HG03039 (cell line): ENCODE results near the gene NKG7.
"Not testable (repeated sequence)": the region's sequence is repeated elsewhere in the genome, so short reads cannot be mapped to it uniquely, and the experiment has no call there.

Experiments
- ATAC-seq: cut with Tn5 transposase; IDR thresholded peaks from one replicate; pipeline ENCODE4 v1.9.1; 2021; ENCODE audit warnings: mild to moderate bottlenecking, moderate library complexity; ENCODE audit not compliant: unreplicated experiment

The NKG7 gene, protein sequence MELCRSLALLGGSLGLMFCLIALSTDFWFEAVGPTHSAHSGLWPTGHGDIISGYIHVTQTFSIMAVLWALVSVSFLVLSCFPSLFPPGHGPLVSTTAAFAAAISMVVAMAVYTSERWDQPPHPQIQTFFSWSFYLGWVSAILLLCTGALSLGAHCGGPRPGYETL

DNA sequence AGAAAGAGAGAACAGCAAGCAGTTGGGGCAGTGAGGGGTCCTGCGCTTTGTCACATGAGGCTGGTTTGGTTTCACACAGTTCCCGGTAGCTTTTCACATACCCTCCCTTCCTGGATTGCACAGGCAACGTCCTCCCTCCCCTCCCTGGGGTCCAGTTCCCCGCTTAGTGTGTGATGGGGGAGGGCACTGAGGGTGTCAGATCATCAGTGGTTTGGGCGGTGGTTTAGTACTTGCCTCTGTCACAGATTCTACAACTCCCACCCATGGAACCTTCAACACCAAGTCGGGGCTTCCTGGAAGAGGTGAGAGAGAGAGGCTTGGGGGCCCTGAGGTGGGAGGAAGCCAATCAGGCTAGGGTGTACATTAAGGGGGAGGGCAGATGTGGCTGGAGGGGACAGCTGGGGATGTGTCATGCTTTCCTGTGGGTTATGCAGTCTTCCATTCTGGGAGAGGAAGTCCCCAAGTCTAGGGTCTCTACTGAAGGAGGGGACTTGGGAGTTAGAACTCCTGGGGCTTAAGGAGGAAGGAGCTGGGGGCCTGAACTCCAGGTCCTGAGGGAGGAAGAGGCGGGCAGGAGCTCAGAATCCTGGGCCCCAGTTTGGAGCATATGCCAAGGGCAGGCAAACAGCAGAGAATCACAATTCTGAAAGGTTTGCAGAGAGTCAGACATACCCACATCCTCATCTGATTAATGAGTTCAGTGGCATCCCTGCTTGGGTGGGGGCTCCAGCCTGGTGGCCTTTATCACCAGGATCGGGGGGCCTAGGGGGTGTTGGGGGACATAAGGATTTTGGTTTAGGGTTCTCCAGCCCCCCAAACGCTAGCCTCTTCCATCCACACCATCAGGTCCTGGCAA is at the start of gene NKG7:
Gene NKG7, minus strand, starts transcription at position 6 of the 856 bp plus-strand sequence. CDS start 119 bp downstream, outside the sequence.
- ATAC-seq, result no peak

DNA sequence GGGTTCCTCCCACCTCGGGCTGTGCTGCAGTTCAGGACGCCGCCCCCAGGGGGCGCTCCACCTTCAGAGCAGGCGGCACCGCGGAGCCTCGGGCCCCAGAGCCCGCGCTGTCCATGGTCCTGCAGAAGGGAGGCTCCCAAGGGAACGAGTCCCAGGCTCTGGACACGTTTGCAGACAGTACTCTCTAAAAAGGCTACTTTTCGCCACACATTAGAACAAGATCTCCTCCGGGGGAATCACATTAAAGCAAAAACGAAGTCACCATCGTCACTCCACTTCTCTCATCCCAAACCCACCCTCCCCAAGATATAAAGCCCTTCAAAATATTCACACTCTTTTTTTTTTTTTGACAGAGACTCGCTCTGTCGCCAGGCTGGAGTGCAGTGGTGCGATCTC is 49.6 kb upstream of the NKG7 start:
- ATAC-seq, result no peak

DNA sequence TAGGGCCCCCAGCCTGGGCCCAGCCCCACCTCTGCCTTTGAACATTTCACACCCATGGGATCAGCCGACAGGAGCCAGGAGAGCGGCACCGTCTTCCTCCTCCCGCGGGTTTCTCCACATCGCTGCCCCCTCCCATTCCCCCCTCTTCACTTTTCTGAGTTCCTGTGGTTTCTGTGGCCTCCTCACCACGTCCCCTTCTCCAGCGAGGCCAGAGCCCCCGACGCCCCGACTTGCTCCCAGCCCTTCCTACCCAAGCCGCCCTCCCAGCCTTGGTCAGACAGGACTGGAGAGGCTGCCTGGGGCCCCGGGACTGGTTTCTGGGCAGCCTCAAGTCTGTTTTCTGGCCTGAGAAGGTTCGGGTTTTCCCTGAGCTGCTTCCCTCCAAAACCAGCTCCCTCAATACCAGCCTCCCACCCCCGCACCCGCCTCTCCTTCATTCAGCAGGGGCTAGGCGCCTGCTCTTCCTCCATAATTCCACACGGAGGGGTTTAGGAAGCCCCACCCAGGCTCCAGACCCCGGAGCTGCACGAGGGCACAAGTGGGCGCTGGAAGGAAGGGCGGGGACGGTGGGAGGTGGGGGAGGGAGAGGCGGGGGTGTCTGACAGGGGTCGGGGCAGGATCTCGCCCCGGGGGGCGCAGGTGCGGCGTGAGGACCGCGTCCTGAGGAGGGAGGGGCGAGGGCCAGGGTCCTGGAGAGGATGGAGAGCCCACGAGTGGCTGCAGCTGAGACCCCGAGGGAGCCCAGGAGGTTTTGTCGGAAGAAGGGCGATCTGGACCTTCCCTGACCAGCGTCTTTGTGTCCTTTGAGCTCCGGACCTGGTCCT is 49.0 kb upstream of the NKG7 start:
- no peak for ATAC-seq

DNA sequence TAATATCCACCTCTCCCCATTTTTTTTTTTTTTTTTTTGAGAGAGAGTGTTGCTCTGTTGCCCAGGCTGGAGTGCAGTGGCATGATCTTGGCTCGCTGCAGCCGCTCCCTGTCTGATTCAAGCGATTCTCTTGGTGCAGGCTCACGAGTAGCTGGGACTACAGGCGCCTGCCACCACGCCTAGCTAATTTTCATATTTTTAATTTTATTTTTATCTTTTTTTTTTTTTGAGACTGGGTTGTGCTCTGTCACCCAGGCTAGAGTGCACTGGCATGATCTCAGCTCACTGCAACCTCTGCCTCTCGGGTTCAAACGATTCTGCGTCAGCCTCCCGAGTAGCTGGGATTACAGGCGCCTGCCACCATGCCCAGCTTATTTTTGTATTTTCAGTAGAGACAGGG is 48.1 kb upstream of the NKG7 start:
- ATAC-seq, result not testable (repeated sequence)

DNA sequence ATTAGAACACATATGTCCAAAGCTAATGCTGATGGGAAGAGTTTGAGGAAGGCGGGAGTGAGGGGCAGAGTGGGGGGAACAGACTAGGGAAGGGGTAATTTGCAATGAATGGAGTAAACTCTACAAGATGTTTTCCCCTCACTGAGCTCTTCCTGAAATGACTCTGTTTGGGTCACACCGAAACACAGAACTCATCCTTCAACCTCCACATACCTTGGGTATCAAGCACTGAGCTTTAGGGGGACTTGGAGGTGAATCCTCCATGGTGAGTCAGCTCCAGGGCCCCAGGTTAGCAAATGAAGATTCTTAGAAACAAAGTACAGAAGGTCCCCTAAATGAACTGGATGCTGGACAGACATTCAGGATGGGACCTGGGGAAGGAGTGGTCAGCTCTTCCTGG is 46.3 kb upstream of the NKG7 start:
- ATAC-seq, result no peak

DNA sequence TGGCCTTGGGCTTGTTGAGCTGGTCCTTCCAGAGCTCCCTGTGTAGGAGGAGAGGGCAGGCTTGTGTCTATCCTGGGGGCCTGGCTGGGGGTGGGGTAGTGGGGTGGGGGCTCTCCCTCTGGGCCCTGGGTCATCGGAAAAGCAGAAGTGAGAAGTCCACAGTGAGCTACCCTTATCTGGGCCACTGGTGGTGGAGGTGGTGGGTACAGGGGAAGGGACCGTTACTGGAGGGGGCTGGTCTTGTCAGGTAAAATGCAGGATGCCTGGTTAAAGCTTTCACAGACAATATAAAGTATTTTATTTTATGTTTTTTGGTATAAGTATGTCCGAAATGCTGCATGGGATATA is 45.3 kb upstream of the NKG7 start:
- ATAC-seq, result peak; percentile 15

DNA sequence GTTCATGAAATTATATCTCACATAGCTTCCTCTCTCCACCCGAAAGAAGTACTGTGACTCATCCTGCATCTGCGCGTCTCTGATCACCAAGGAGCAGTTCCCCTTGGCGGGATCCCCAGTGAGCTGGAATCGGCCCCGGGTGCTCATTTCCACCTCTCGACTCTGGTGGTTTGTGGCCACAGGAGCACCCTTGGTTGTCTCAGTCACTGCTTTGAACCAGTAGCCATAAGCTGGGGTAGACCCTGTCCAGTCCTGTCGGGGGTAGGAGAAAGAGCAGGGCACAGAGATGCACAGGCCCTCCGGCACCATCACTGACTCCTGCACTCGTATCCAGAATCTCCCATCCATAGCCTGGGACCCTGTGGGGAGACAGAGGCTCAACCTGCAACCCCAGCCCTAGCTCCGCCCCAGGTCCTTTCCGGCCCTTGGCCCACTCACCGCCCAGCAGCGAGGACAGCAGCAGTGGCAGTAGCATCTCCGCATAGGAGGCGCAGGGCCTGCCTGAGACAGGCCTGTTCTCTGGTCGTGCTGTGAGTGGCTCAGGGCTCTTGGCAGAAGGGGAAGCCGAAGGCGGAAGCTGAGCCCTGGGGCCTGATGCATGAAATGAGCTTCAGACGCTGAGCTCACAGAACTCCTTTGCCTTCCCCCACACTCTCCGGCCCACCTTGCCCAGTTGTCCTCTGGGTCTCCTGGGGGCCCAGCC is 44.8 kb upstream of the NKG7 start, which contains the start of gene SIGLEC10:
Gene SIGLEC10, minus strand, starts transcription at position 536 of the 703 bp plus-strand sequence. Its CDS starts 61 bp downstream, at position 475.
- peak; percentile 39 for ATAC-seq

DNA sequence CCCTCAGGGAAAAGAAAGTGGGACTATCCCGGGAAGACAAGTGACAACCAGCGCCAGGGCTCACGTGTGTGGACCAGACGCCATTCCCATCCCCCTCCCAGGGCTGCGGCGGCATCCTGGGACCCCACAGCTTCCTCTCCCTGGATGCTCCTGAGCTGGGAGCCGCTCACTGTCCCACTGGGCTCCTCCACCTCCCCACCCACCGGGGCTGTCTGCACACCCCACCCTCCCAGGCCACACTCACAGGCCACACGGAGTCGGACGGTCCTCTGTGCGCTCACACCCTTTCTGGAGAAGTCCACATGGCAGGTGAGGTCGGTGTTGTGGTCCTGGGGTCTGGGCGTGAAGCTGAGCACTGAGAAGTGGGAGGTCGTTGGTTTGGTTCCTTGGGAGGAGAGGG is 44.0 kb upstream of the NKG7 start:
- ATAC-seq, result not testable (repeated sequence)

DNA sequence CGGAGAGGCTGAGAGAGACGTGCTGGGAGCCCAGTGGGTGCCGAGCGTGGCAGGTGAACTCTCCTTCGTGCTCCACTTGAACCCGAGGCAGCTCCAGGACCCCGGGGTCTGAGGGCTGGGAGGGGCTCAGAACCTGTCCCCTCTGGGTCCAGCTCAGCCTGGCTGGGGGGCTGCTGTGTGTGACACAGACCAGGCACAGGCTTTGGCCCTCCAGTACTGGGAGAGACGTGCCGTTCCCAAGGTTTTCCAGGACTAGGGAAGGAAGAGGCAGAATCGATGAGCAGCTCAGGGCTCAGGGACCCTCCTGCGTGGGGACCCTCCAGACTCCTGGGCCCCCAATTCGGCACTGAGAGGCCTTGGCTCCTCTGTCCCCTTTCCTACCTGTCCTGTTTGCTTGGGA is 42.7 kb upstream of the NKG7 start:
- no peak for ATAC-seq

DNA sequence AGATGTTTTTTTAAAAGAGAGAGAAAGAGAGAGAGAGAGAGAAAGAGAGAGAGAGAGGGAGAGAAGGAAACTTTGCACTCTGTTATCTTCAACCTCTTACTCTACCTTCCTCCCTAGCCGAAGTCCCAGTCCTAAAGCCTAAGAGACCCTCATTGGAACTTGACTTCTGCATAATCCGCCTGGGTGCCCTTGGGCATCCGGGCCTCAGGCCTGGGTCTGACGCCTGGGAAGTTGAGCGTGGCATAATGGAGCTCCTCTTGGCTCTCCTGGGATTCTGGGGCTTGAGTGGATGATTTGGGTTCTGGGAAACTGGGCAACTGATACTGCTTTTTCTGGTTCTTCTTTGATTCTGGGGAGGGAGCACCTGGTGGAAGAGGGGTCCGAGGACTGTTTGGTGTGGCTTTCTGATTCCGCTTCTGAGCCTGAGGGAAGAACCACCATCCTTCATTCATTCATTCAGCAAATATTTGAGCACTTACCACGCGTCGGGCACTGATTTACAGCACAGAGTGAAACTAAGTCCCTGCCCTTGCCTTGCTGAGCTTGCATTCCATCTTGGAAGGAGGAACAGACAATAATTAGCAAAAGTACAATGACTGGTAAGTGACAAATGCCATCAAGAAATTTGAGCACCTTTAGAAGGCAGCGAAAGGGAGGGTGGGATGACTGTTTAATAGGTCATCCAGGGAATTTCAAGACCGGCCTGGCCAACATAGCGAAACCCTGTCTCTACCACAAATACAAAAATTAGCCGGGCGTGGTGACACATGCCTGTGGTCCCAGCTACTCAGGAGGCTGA is 38.7 kb upstream of the NKG7 start:
- no peak for ATAC-seq

DNA sequence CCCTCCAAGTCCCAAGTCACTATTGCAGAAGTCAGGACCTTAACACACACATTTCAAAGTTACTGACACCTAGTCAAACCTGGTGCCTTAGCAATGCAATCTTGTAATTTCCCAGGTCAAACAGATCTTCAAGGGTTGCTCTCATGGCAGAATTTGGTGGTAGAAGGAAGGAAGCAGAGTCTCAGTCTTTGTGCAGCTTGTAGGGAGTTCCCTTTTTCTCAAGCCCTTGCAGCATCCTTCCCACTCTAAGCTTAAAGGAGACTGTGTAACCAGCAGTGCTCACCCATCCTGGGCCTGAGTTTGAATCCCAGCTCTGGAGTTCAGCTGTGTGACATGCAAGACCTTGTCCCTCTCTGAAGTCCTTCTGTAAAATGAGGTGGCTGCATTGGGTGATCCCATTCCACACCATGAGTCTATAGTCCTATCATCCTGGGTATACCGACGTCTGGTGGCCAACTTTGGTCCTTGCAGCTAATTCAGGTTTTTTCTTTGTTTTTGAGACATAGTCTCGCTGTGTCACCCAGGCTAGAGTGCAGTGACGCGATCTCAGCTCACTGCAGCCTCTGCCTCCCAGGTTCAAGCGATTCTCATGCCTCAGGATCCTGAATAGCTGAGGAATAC is 35.2 kb upstream of the NKG7 start:
- ATAC-seq, result no peak

DNA sequence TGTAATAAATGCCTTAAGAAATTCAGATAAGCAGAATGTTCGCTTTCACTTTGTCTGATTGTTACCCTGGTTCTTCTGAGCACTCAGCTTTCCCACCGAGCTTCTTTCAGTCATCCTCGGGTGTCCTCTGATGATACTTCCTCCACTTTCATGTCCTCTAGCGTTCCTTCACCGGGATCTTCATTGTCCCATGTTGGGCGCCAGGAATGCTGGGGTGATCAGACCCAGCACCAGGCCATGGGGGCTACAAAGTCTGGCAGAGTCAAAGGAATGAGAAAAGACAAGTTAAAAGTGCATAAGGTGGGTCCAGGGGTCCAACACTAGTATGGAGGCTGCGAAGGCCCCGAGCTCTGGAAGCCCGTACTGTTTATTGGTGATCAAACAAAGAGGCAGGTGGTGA is 29.7 kb upstream of the NKG7 start:
- ATAC-seq, result no peak

DNA sequence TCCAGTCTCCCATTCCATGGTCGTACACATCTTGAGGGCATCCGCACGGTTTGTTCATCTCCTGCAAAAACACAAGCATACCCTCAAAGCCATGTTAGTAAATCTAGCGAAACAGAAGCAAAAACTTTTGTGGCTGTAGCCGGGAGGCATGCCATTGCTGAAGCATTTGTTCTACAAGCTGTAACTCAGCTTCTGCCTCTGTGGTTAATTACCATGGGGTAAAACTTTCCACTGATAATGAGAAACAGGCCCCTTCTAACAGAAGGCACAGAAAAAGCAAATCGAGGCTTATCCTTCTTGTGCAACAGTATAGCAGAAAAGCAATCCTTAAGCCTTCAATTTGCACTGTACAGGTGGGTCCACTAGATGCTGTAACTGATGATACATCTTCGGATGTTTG is 27.5 kb upstream of the NKG7 start:
- ATAC-seq, result not testable (repeated sequence)

DNA sequence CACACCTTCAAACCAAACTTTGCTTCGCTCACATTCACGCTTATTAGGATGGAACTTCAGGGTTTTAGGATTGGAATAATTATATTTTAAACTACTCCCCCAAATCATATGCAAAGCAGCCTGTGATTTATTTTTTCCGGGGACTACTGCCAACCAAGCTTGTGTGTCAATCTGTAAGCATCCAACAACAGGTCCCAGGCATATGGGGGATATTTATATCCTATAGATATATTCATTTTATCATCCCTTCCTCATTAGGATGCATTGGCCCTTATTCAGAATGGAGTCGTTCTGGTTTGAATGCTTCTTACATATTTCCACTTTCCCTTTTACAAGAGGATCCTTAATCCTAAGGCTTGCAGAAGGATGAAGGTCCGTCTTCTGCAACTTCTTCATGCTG is 26.8 kb upstream of the NKG7 start:
- ATAC-seq, result no peak

DNA sequence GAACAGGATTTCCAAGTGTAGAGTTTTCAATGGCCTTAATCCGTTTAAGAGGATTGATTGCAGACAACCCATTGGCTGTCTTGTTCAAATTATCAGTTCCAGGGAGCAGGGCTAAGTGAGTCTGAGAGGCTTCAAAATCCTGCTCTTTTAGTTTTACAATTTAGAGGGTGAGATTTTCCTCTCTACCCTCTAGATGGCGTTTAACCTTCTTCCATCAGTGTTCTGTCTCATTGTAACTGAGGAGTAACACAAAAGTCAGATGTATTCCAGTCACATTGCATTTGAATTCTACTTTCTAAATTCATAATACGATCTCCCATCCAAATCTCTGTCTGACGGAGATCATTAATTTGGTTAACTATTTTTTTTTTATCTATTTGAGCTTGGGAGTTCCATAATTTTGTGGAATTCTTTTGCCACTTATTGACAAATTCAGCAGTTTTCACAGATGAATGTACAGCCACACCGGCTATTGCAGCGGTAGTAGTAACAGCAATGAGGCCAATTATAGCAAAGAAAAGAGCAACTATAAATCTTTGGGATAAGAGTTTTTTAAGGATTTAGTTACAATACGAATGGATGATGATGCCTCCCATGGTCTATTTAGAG is 25.7 kb upstream of the NKG7 start:
- ATAC-seq, result no peak

DNA sequence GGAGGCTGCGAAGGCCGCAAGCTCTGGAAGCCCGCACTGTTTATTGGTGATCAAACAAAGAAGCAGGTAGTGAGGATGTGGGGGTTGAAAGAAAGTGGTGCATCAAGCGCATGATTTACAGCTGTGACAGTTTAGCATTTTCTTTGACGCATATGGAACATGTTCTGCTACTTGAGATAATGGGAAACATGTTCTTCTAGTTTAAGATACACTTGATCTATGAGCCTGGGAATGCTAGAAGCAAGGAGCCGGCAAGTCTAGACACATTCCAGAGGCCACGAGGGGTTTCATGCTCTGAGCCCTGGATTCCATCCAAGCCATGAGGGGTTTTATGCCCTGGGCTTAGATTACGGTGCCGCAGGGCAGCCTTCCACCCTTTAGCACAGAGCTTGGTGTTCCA is 25.0 kb upstream of the NKG7 start:
- ATAC-seq, result not testable (repeated sequence)

DNA sequence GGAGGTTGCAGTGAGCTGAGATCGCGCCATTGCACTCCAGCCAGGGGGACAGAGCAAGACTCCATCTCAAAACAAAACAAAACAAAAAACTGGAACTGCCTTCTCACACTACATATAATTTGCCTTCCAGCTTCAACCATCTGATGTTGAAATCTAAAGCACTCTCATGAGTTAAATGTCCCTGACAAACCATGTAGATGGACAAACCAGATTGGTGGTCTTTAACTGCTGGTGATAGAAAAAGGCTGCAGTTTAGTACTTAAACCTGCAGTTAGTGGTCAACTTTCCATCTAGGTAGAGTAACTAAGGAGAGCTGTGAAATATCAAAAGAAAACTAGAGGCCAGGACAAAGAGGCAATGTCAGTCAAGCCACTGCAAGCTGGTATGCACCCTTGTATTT is 23.7 kb upstream of the NKG7 start:
- ATAC-seq, result no peak

DNA sequence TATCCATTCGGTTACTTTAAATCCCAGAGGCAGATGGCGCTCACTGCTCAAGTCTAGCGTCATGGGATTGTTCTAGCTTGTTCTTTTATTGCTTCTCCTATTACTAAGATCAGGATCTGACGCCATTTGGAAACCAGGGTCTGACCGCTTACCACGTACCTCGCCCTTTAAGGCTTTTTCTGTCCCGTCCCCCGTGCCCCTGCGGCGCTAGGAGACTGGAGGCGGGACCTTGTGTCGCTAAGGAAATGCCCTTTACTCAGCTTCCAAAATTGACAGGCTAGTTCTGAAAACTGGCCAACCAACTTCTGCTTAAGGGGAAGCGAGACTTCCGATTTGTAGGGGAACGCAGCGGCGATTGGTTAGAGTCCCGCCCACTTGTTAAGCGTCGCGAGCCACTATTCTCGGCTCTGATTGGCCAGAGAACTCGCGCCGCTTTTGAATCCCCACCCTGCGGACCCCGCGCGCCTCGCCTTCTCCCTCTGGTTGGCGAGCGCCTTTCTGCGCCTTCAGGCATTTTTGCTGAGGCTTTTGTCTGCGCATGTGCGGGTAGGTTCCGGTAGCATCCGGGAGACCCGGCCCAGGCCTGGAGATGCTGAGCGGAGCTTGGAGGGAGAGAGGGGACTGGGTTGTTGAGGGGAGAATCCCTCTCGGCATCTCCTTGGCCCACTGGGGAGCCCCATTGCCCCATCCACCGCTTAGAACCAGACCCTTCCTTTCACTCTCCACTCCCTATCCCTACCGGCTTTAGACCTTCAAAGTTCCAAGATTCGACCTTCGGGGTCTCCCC is 21.8 kb upstream of the NKG7 start:
- ATAC-seq, result peak; percentile 70

DNA sequence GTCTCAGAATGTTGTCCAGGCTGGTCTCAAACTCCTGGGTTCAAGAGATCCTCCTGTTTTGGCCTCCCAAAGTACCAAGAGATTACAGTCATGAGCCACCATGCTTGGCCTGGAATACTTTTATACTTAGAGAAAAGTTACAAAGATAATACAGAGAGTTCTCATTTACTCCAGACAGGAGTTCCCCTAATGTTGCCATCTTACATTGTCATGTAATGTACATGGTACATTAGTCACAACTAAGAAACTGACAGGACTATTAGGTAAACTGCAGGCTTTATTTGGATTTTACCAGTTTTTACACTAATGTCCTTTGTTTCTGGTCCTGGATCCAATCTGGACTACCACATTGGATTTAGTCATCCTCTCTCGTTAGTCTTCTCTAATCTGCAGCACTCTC is 20.2 kb upstream of the NKG7 start:
- no peak for ATAC-seq
